Activated CD4-positive, alpha-beta T cell treated with anti-CD3 and anti-CD28 coated beads, Interleukin-2, amount 10 ng/mL, durations not matched to agents 24 days and 14 days (primary cell): ENCODE data around the gene PIEZO2. TPM values are rescaled to one million over a fixed set of nuclear protein-coding genes. Genes with fewer than 3 reads are reported as not detected.

Experiments
- DNase-seq: peaks from one replicate; pipeline ENCODE4 v3.0.0; 2022
- H3K27ac Mint-ChIP-seq: one replicate; pipeline ENCODE4 v1.8.0; 2022; ENCODE audit warnings: mild to moderate bottlenecking, mixed read lengths
- H3K27me3 Mint-ChIP-seq: one replicate; pipeline ENCODE4 v1.8.0; 2022; ENCODE audit warnings: mixed read lengths
- H3K36me3 Mint-ChIP-seq: one replicate; pipeline ENCODE4 v1.8.0; 2022; ENCODE audit warnings: low read depth, mild to moderate bottlenecking, mixed read lengths
- H3K4me1 Mint-ChIP-seq: one replicate; pipeline ENCODE4 v1.8.0; 2021; ENCODE audit warnings: mixed read lengths
- H3K4me3 Mint-ChIP-seq: one replicate; pipeline ENCODE4 v1.8.0; 2022; ENCODE audit warnings: mild to moderate bottlenecking, moderate library complexity, mixed read lengths
- H3K9me3 Mint-ChIP-seq: one replicate; pipeline ENCODE4 v1.8.0; 2021; ENCODE audit warnings: mixed read lengths
- intact Hi-C: fragments of 100-400 bp; cut with micrococcal nuclease; formaldehyde crosslinking; loops from one replicate; pipeline ENCODE4 v1.15.1; 2023
- total RNA-seq: library from RNA; stranded (reverse); gene quantifications from 2 replicates; pipeline ENCODE4 v1.2.3, GENCODE V29; 2022

The PIEZO2 gene
- total RNA-seq, 1 donor from 2014 or later, result not detected

DNA sequence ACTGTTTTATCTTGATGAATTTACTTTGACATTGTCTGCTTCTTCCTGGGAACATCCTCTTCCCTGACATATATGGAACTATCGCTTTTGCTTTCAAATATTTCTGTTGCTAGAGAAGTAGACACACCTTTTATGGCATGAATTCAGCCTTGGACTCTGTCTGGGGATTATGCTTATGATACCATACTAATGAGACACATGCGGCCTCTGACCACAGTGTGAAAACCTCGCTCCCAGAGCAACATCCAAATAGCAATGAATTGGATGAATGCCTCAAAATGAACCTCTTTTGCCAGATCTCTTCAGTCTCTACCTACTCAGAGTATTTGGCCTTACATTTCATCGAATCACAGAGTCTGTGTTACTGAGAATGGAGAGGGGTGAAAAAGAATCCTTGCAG lies 70.9 kb downstream of the PIEZO2 start:
- H3K9me3 Mint-ChIP-seq, result no peaks in the 10 kb centered on the region
- no peaks in the 10 kb centered on the region for H3K4me1 Mint-ChIP-seq
- H3K4me3 Mint-ChIP-seq, result no peak overlapping the region
- H3K27me3 Mint-ChIP-seq, result no peaks in the 10 kb centered on the region
- no peaks in the 10 kb centered on the region for H3K36me3 Mint-ChIP-seq
- intact Hi-C loops, result no loop called here
- DNase-seq, result no peak
- H3K27ac Mint-ChIP-seq, result no peak overlapping the region

DNA sequence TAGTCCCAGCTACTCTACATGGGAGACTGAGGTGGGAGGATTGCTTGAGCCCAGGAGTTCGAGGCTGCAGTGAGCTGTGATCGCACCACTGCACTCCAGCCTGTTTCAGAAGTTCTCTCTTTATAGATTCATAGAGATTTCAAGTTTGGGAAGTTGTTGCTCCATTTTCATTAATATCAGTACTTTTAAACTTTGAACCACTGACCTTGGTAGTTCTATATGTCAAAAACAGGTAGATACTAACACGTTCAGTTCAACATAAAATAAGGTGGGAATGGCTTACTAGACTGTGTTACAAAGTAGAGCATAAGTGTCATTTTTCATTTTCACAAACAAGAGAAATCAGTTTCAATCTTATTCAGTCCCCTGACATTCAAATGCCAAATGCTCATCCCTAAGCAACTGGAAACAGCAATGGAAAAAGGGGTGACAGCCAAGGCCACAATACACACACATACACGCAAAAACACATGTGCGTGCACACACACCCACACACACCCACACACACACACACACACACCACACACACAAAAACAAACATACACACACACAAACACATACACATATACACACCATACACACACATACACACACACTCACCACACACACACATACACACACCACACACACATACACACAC lies 71.7 kb downstream of the PIEZO2 start:
- H3K4me1 Mint-ChIP-seq, result no peaks in the 10 kb centered on the region
- intact Hi-C loops, result no loop called here
- DNase-seq, result no peak
- H3K9me3 Mint-ChIP-seq, result no peaks in the 10 kb centered on the region
- H3K27ac Mint-ChIP-seq, result no peak overlapping the region
- no peaks in the 10 kb centered on the region for H3K36me3 Mint-ChIP-seq
- H3K4me3 Mint-ChIP-seq, result no peak overlapping the region
- H3K27me3 Mint-ChIP-seq, result no peaks in the 10 kb centered on the region

DNA sequence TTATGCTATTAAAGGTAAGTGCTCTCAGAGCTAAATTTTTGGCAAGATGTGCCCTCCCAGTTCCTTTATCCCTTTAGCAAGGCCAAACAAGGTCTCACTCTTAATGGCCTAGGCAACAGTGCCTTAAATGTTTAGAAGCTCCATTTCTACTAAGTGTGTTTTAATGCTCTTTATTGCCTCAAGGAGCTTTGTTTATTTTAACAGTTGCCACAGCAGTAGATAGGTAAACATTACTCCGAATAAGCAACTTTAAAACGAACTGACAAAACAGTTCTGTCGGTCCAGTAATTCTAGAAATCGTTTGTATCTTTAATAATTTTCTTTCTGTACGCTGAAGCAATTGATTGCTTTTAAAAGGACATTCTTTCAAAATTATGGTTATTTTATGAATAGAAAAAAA lies 74.5 kb downstream of the PIEZO2 start:
- Mint-ChIP-seq H3K27ac (no peak overlapping the region), H3K4me3 (no peak overlapping the region), H3K27me3 (no peaks in the 10 kb centered on the region), H3K4me1 (no peaks in the 10 kb centered on the region), H3K36me3 (no peaks in the 10 kb centered on the region), H3K9me3 (no peaks in the 10 kb centered on the region)
- DNase-seq, result no peak
- intact Hi-C loops, result no loop called here

DNA sequence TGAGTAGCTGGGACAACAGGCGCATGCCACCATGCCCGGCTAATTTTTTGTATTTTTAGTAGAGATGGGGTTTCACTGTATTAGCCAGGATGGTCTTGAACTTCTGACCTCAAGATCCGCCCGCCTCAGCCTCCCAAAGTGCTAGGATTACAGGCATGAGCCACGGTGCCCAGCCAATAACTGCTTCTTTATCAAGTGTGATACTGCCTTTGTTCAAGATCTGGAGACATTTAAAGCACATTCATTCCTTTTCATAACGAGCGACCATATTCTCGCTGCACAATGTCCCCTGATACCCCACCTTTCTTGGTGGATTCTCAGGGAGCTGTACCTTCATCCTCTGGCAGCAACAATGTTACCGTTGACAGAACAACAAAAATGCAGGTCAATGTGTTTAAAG lies 75.4 kb downstream of the PIEZO2 start:
- no peak for DNase-seq
- H3K27ac Mint-ChIP-seq, result no peak overlapping the region
- intact Hi-C loops, result no loop called here
- H3K9me3 Mint-ChIP-seq, result no peaks in the 10 kb centered on the region
- no peaks in the 10 kb centered on the region for H3K27me3 Mint-ChIP-seq
- no peaks in the 10 kb centered on the region for H3K36me3 Mint-ChIP-seq
- H3K4me3 Mint-ChIP-seq, result no peak overlapping the region
- no peaks in the 10 kb centered on the region for H3K4me1 Mint-ChIP-seq

DNA sequence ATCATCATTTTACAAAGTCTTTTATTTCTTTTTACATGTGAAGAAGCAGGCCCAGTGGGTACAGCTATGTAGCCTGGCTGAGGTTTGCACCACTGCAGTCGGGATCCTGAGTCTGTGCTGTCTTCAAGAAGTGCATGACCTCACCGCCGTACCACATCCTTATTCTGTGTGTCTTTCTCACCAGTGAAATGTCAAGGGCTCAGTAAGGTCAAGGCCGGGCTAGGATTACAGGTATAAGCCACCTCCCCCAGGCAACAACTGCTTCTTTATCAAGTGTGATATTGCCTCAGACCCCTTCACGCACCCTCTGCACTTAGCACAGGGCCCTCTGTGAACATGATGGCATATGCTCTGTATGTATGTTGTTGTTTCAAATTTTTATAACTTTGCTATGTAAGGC lies 76.7 kb downstream of the PIEZO2 start:
- H3K27me3 Mint-ChIP-seq, result no peaks in the 10 kb centered on the region
- DNase-seq, result no peak
- no peaks in the 10 kb centered on the region for H3K36me3 Mint-ChIP-seq
- H3K9me3 Mint-ChIP-seq, result no peaks in the 10 kb centered on the region
- no peak overlapping the region for H3K4me3 Mint-ChIP-seq
- intact Hi-C loops, result no loop called here
- no peak overlapping the region for H3K27ac Mint-ChIP-seq
- H3K4me1 Mint-ChIP-seq, result no peaks in the 10 kb centered on the region

DNA sequence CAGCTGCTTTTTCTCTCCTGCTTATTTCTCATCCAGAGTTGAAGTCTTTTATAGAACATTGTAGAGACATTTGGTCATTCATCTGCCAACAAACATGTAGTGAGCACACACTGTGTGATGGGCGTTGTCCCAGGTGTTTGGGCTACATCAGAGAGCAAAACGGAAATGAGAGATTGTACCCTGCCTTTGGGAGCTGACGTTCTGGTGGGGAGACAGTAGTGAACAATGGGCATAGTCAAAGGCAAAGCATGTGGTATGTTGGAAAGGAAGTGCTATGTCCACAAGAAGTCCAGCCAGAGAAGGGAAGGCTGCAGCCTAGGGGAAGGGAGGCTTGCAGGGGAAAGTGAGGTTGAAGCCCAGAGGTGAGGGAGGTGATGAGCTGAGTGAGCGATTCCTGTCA lies 78.1 kb downstream of the PIEZO2 start:
- intact Hi-C loops, result no loop called here
- Mint-ChIP-seq H3K27ac (no peak overlapping the region), H3K4me1 (no peaks in the 10 kb centered on the region), H3K9me3 (no peaks in the 10 kb centered on the region), H3K4me3 (no peak overlapping the region), H3K36me3 (no peaks in the 10 kb centered on the region), H3K27me3 (no peaks in the 10 kb centered on the region)
- DNase-seq, result no peak

DNA sequence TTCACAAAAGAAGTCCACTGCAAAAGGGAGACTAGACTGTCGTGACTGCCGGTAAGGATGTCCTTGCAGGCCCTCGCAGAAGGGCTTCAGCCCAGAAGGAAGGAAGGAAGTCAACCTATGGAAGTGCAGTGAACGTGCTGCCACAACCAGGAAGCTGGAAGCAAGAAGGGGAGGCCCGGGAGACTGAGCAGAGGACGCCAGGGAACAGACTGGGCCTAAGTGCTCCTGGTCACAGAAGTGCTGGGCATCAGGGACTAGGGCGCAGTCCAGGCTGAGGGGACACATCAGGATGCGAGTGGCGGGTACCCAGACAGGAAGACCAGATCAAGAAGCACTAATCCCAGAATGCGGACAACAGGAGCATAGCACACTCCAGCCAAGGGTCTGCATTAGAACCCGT lies 78.8 kb downstream of the PIEZO2 start:
- DNase-seq, result no peak
- intact Hi-C loops, result no loop called here
- Mint-ChIP-seq H3K27ac (no peak overlapping the region), H3K9me3 (no peaks in the 10 kb centered on the region), H3K27me3 (no peaks in the 10 kb centered on the region), H3K4me3 (no peak overlapping the region), H3K4me1 (no peaks in the 10 kb centered on the region), H3K36me3 (no peaks in the 10 kb centered on the region)

DNA sequence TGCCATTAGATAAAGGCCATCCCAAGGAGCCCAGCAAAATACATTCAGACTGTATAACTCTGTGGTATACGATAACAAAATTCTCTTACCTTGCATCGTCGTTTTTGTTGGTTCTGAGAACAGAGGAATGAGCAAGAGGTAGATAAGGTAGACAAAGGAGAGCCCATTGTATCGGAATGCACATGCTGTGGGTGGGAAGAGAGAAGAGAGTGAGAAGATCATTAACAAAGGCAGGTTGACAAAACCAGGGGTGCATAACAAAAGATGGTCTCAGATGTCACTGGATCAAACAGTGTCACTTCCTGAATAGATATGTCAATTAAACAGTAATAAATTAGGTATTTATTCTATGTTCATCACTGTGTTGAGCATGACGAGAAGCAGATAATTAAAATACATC lies 83.3 kb downstream of the PIEZO2 start:
- no peaks in the 10 kb centered on the region for H3K27me3 Mint-ChIP-seq
- no peak for DNase-seq
- H3K27ac Mint-ChIP-seq, result no peak overlapping the region
- intact Hi-C loops, result no loop called here
- H3K4me1 Mint-ChIP-seq, result no peaks in the 10 kb centered on the region
- no peaks in the 10 kb centered on the region for H3K9me3 Mint-ChIP-seq
- H3K36me3 Mint-ChIP-seq, result no peaks in the 10 kb centered on the region
- no peak overlapping the region for H3K4me3 Mint-ChIP-seq

DNA sequence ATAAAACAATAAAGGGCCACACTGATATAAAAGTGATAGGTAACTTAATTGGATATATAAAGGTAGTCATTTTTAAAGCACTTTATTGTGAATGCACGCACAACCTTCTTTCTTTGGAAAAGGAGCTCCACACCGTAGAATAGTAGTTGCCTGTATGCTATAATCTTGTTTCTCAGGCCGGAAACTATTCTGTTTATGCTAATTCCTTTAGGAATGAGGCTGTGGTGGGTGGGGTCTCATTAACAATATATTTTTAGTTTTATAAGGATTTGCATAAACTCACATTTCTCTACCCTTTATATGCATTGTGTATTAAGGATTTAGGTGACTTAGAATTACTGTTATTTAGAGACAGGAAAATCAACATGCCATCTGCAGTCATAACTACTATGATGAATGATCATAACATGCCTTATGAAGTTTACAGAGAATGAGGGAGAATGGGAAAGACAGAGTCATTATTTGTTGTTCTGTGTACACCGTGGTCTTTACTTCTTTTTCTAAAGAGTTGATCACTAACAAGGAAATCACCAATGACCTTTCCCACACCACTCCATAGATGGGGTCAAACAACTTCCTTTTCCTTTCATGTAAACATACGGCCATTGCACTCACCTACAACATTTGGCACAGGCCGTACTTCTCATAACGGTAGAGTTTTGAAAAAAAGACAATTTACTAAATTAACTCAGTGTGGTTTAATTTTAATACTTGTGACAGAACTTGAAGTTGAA lies 84.5 kb downstream of the PIEZO2 start:
- Mint-ChIP-seq H3K36me3 (no peaks in the 10 kb centered on the region), H3K4me3 (no peak overlapping the region), H3K9me3 (no peaks in the 10 kb centered on the region), H3K4me1 (no peaks in the 10 kb centered on the region), H3K27ac (no peak overlapping the region), H3K27me3 (no peaks in the 10 kb centered on the region)
- intact Hi-C loops, result no loop called here
- DNase-seq, result no peak

DNA sequence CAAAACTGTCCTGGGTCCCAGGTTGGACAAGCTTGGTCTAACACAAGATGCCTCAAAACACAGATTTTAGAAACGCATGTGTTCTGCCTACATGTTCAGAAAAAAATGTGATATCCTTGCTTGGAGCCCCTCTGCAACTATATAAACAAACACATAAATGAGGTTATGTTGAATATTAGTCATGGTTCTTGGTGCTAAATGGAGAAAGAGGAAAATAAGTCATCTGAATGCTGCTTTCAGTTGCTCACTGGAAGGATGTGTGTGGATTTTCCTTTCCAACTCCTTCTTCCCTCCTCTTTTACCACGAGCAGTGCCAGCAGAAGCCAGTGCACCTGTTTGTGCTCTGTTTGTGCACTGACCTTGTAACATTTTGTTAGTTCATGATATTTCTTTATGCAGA lies 85.3 kb downstream of the PIEZO2 start:
- no peak overlapping the region for H3K27ac Mint-ChIP-seq
- intact Hi-C loops, result no loop called here
- H3K27me3 Mint-ChIP-seq, result no peaks in the 10 kb centered on the region
- no peaks in the 10 kb centered on the region for H3K9me3 Mint-ChIP-seq
- H3K4me3 Mint-ChIP-seq, result no peak overlapping the region
- H3K36me3 Mint-ChIP-seq, result no peaks in the 10 kb centered on the region
- no peaks in the 10 kb centered on the region for H3K4me1 Mint-ChIP-seq
- DNase-seq, result no peak

DNA sequence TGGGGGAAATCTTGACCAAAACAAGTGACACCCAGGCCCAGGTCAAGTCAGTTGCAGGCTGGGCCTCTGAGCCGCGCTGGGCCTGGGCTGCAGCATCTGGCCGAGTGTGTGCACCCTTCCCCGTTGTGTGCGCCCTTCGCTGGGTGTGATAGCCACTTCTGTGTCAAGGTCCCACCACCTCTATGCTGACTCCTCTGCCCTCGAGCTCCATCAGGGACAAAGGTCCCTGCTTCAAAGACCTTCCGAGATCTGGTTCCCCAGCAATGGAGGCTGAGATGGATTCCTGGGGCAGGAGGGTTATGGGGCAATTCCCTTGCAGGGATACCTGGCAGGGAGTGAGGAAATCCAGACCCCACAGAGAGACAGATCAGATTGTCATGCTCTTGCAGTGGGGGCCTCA lies 93.6 kb downstream of the PIEZO2 start:
- no peak overlapping the region for H3K27ac Mint-ChIP-seq
- no peaks in the 10 kb centered on the region for H3K27me3 Mint-ChIP-seq
- intact Hi-C loops, result no loop called here
- DNase-seq, result no peak
- no peaks in the 10 kb centered on the region for H3K4me1 Mint-ChIP-seq
- H3K9me3 Mint-ChIP-seq, result peaks cover 5% of the 10 kb centered on the region
- no peaks in the 10 kb centered on the region for H3K36me3 Mint-ChIP-seq
- no peak overlapping the region for H3K4me3 Mint-ChIP-seq

DNA sequence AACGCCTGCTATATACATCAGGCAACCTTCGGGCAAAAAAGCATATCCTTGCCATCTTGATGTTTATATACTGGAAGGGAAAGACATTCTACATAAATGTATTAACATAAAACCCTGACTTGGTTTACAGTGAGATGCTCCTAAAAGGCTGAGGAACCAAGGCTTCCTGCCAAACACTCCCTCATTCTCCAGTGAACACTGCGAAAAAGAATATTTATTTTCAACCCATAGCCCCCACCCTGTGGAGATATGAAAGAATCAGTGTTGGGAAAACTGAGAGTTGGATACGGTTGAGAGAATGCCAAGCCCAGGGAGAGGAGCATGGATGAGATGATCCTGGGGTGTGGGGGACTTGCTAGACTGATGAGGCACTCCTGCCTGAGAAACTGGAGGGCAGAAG lies 94.9 kb downstream of the PIEZO2 start:
- DNase-seq, result no peak
- Mint-ChIP-seq H3K27me3 (no peaks in the 10 kb centered on the region), H3K4me1 (no peaks in the 10 kb centered on the region), H3K4me3 (no peak overlapping the region), H3K9me3 (peaks cover 5% of the 10 kb centered on the region), H3K27ac (no peak overlapping the region), H3K36me3 (no peaks in the 10 kb centered on the region)
- intact Hi-C loops, result no loop called here

DNA sequence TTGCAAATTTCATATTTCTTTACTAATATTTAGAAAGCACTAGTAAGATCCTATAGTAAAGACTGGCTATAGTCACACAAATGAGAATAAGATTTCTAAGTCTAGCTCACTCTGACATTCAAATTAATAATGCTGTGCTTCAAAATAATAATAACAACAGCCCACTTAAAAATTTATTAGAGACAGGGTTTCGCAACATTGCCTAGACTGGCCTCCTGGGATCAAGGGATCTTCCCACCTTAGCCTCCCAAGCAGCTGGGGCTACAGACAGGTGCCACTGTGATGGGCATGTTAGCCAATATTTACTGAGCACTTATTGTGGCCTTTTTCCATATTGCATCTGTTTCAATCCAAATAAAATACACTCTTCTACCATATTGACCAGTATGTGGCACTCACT lies 96.1 kb downstream of the PIEZO2 start:
- intact Hi-C loops, result no loop called here
- H3K4me3 Mint-ChIP-seq, result no peak overlapping the region
- DNase-seq, result no peak

DNA sequence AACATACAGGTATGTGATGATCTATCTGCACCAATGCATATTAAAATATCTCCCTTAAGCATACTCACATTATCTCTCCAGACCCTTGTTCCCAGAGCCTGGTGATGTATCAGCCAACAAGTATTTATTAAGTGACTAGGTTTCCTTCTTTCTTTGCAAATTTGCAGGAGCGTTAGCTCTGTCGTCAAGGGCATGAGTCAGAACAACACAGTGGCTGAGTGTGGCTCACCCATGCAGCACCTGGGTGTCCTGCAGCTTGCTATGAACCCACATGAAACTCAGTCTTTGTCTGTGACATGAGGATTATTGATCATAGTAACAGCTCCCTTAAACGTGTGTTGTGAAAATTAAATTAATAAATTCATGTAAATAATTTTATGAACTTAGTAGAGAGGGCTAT lies 96.6 kb downstream of the PIEZO2 start:
- Mint-ChIP-seq H3K4me1 (no peaks in the 10 kb centered on the region), H3K36me3 (no peaks in the 10 kb centered on the region), H3K9me3 (no peaks in the 10 kb centered on the region), H3K4me3 (no peak overlapping the region), H3K27me3 (no peaks in the 10 kb centered on the region), H3K27ac (no peak overlapping the region)
- intact Hi-C loops, result no loop called here
- DNase-seq, result peak; percentile 15

More for the DNA sequence above, 96.1 kb downstream of the PIEZO2 start:
- Mint-ChIP-seq H3K27me3 (no peaks in the 10 kb centered on the region), H3K9me3 (peaks cover under 1% of the 10 kb centered on the region), H3K27ac (no peak overlapping the region), H3K36me3 (no peaks in the 10 kb centered on the region), H3K4me1 (no peaks in the 10 kb centered on the region)

DNA sequence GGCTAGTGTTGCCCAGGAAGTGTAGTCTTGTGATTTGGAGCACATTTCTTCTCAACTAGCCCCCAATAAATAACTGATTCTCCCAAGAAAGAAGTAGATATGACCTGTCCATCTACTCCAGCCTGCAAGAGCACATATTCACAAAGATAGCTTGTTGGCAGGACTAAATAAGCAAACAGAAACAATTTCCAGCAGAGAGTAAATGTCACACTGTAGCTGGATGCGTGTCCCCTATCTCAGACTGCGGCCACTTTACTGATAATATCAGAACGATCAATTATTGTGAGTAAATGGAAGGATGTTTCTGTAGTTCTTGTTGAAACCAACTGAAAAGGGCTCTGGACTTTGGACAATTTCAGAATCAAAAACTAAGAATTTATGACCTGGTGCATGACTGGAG lies 97.9 kb downstream of the PIEZO2 start:
- Mint-ChIP-seq H3K4me3 (no peak overlapping the region), H3K4me1 (no peaks in the 10 kb centered on the region), H3K9me3 (no peaks in the 10 kb centered on the region), H3K27ac (no peak overlapping the region), H3K36me3 (no peaks in the 10 kb centered on the region), H3K27me3 (no peaks in the 10 kb centered on the region)
- DNase-seq, result no peak
- intact Hi-C loops, result no loop called here
